ENCODE measurements around the gene CIAO2A.
A peak's percentile ranks its signal among the peaks of the same experiment; 100 is the strongest.

Gene CIAO2A

DNA sequence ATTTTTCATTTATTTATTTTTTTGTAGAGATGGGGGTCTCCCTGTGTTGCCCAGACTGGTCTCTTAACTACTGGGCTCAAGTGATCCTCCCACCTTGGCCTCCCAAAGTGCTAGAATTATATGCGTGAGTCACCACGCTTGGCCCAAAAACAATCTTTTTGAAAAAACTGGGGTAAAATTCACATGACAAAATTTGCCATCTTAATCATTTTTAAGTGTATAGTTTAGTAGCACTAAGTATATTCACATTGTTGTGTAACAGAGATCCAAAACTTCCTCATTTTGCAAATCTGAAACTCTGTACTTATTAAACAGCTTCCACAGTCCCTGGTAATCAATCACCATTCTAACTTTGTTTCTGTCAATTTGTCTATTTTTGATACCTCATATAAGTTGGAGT, 7.3 kb upstream of the CIAO2A start:
- no peak for DNase-seq (ENCODE audit: low spot score)
- in situ Hi-C loops (cut with MboI; ENCODE audit: low pct_unique_long_range_greater_than_20kb, low sequenced_read_pairs, unreplicated experiment), result no loop called here
- TF ChIP-seq, protein P1, sequence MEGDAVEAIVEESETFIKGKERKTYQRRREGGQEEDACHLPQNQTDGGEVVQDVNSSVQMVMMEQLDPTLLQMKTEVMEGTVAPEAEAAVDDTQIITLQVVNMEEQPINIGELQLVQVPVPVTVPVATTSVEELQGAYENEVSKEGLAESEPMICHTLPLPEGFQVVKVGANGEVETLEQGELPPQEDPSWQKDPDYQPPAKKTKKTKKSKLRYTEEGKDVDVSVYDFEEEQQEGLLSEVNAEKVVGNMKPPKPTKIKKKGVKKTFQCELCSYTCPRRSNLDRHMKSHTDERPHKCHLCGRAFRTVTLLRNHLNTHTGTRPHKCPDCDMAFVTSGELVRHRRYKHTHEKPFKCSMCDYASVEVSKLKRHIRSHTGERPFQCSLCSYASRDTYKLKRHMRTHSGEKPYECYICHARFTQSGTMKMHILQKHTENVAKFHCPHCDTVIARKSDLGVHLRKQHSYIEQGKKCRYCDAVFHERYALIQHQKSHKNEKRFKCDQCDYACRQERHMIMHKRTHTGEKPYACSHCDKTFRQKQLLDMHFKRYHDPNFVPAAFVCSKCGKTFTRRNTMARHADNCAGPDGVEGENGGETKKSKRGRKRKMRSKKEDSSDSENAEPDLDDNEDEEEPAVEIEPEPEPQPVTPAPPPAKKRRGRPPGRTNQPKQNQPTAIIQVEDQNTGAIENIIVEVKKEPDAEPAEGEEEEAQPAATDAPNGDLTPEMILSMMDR (IDR thresholded peaks at IDR 0.05; ENCODE audit: extremely low read depth, insufficient read depth, missing control alignments), result no peak

DNA sequence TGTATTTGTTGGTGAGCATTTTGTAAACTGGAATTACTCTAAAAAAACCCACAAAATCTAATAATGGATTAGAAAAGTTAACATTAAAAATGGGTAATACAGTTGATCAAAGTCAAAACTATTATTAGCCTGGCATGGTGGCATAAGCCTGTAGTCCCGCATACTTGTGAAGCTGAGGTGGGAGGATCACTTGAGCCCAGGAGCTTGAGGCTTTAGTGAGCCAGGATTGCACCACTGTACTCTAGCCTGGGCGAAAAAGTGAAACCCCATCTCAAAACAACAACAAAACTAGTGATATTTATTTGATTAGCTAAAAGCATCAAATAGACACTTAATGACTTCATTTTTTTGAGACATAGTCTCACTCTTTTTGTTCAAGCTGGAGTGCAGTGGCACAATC, 5.7 kb upstream of the CIAO2A start:
- TF ChIP-seq, protein P1 (IDR thresholded peaks at IDR 0.05; ENCODE audit: extremely low read depth, insufficient read depth, missing control alignments), result no peak
- in situ Hi-C loops (cut with MboI; ENCODE audit: low pct_unique_long_range_greater_than_20kb, low sequenced_read_pairs, unreplicated experiment), result no loop called here
- DNase-seq (ENCODE audit: low spot score), result no peak

DNA sequence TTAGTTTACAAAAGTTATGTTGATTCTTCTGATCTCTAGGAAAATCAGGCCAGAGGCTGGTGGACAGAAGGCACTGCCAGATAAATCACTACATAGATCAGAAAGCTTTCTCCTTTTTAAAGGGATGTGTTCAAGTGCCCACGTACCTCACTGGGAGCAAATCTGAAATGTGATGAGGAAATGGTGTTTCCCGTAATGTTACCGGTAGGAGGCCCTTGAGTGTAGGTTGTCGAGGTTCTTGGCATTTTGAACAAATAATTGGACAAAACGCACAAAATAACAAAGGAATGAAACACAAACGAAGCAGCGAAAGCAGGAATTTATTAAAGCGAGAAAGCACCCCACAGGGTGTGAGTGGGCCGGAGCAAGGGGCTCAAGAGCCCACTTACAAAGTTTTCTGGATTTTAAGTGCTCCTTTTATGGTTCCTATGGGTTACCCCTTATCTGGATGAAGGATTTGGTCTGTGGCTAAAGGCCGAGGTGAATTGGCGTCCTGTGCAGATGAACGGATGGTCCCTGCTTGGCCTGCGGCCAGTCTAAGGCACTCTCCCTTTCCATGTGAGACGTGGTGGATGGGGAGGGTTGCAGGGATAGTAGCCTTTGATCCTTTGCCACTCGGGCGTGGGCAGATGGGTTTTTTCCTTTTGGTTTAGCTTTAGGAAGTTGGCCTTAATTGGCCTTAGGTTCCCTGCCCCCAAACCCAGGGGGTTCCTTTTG, 3.2 kb upstream of the CIAO2A start:
- in situ Hi-C loops (cut with MboI; ENCODE audit: low pct_unique_long_range_greater_than_20kb, low sequenced_read_pairs, unreplicated experiment), result no loop called here
- no peak for DNase-seq (ENCODE audit: low spot score)
- TF ChIP-seq, protein P1 (IDR thresholded peaks at IDR 0.05; ENCODE audit: extremely low read depth, insufficient read depth, missing control alignments), result no peak

DNA sequence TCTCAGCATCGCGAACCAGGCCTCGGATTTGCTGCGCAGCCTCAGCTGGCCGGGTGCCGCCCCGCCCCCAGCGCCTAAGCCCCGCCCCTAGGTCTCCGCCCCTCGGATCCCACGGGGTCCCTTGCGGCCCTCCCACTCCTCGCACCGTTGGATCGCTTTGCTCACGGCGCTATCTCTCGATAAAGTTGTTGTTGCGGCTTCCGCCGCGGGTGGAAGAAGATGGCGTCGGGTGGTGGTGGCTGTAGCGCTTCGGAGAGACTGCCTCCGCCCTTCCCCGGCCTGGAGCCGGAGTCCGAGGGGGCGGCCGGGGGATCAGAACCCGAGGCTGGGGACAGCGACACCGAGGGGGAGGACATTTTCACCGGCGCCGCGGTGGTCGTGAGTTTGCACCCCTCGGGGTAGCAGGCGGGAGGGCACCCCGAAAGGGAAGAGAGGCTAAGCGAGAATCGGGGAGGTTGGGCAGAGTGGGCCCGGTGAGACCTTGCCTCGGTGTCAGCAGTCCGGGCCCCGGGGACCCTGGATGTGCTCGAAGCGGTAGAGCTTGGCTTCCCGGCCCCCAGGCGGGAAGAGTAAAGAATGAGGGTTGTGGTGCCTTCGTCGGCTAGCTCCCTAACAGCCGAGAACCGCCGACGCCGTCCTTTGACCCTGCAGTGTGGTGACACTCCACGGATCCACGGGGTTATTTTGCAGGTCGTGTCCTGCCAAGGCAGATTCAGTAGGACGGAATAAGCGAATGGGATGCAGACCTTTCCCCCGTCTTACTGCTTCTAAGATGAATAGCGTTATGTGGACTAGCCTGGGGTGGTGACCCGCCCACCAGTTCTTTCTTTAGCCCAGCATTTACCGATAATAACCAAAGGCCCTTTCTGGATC, 2.4 kb upstream of the CIAO2A start, which contains the start of gene SNX1:
Gene SNX1, plus strand, starts transcription at position 188 of the 873 bp plus-strand sequence. Its CDS starts 32 bp downstream, at position 220.
- DNase-seq (ENCODE audit: low spot score), result peak; percentile 90
- in situ Hi-C loops (cut with MboI; ENCODE audit: low pct_unique_long_range_greater_than_20kb, low sequenced_read_pairs, unreplicated experiment), result no loop called here
- TF ChIP-seq, protein P1 (IDR thresholded peaks at IDR 0.05; ENCODE audit: extremely low read depth, insufficient read depth, missing control alignments), result no peak

DNA sequence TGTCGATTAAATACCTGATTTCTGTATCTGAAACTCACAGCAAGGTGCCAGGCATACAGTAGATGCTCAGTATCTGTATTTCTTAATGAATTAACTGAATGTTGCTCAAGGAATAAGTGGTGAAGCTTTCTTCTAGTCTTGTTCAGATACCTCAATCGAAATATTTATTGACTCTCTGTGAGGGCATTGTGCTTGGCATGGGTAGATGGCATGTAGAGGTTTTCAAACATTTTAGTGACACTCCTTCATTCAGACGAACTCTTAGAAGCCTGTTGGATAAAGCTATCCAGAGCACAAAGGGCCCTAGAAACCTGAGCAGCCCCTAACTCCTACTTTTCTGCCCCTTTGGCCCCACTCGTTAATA, 1.8 kb upstream of the CIAO2A start:
- no peak for DNase-seq (ENCODE audit: low spot score)
- TF ChIP-seq, protein P1 (IDR thresholded peaks at IDR 0.05; ENCODE audit: extremely low read depth, insufficient read depth, missing control alignments), result no peak
- in situ Hi-C loops (cut with MboI; ENCODE audit: low pct_unique_long_range_greater_than_20kb, low sequenced_read_pairs, unreplicated experiment), result no loop called here

DNA sequence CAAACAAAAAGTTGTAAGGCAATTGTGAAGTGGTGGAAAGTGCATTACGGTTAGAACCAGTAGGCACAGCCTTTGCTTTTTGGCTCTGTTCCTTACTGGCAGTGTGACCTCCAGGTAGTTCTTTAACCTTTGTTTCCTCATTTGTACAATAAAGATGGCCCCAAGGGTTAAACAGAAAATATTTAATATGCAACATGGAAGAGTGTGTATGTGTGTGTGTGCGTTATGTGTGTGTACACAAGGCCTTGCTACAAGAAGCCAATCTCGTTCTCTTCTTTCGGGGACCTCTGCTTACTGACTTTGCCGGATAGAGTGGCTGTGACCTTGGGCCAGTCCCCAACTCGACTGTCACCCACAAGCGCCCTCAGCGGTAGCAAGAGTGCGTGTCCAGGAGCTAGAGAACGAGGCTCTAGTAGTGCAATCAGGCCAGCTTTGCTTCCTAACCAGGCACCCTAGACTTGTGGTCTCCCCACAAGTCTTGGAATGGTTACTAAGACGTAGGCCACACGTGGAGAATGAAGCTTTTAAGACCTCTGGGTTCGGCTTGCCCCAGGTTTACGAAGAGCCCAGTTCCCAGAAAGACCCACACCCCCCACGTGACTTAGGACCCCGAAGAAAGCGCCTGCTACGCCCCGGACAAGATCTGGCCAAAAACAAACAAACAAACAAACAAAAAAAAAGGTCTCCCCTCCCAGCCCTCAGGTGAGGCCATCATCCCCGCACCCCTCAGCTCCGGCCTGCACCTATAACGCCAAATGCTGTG, 593 bp downstream of the CIAO2A start:
- TF ChIP-seq, protein P1 (IDR thresholded peaks at IDR 0.05; ENCODE audit: extremely low read depth, insufficient read depth, missing control alignments), result peak; percentile 36
- no peak for DNase-seq (ENCODE audit: low spot score)
- in situ Hi-C loops (cut with MboI; ENCODE audit: low pct_unique_long_range_greater_than_20kb, low sequenced_read_pairs, unreplicated experiment), result no loop called here

All from GM13977 (cell line).